Mesothelial cell of epicardium (in vitro differentiated cells): ENCODE data around the gene NXF1. TPM values are rescaled to one million over a fixed set of nuclear protein-coding genes. Genes with fewer than 3 reads are reported as not detected.

Source experiments
- DNase-seq, 2 experiments: peaks; one replicate each; pipeline ENCODE4 v3.0.0; 2021; ENCODE audit warnings: low spot score in 2 of 2; ENCODE audit not compliant: unreplicated experiment in 2 of 2
- H3K27ac Mint-ChIP-seq: 2 replicates; pipeline ENCODE4 v1.8.0; 2021; ENCODE audit warnings: mixed read lengths
- H3K27me3 Mint-ChIP-seq: 2 replicates; pipeline ENCODE4 v1.8.0; 2021; ENCODE audit warnings: low read depth, mixed read lengths
- H3K36me3 Mint-ChIP-seq: 2 replicates; pipeline ENCODE4 v1.8.0; 2021; ENCODE audit warnings: mixed read lengths
- H3K4me1 Mint-ChIP-seq: 2 replicates; pipeline ENCODE4 v1.8.0; 2021; ENCODE audit warnings: mixed read lengths
- H3K4me3 Mint-ChIP-seq: 2 replicates; pipeline ENCODE4 v1.8.0; 2021; ENCODE audit warnings: mild to moderate bottlenecking, moderate library complexity, mixed read lengths
- H3K9me3 Mint-ChIP-seq: 2 replicates; pipeline ENCODE4 v1.8.0; 2021; ENCODE audit warnings: mixed read lengths
- CTCF ChIP-seq: fragments of 200-600 bp; sonication (generic); IDR thresholded peaks from one replicate; pipeline ENCODE4 v1.5.0; 2021; ENCODE audit warnings: antibody characterized with exemption; ENCODE audit not compliant: unreplicated experiment
- total RNA-seq: library from RNA; stranded (reverse); gene quantifications from 3 replicates; pipeline ENCODE4 v1.2.1, GENCODE V29; 2021

The NXF1 gene
- total RNA-seq, 1 donor from 2014 or later = 108 TPM

GRCh38 chr11:62805961-62806441 lies 761 bp upstream of the NXF1 start:
- Mint-ChIP-seq H3K4me3 (peak overlapping the region; percentile 99), H3K27ac (peak overlapping the region; percentile 100), H3K9me3 (no peaks in the 10 kb centered on the region), H3K36me3 (peaks cover 13% of the 10 kb centered on the region), H3K4me1 (peaks cover 23% of the 10 kb centered on the region), H3K27me3 (no peaks in the 10 kb centered on the region)
- no peak for DNase-seq
- TF ChIP-seq CTCF = no peak

GRCh38 chr11:62804310-62805075 lies 747 bp downstream of the NXF1 start:
- H3K9me3 Mint-ChIP-seq = no peaks in the 10 kb centered on the region

GRCh38 chr11:62801071-62801470 lies 4.2 kb downstream of the NXF1 start:
- Mint-ChIP-seq H3K36me3 (peaks cover 34% of the 10 kb centered on the region), H3K4me1 (peaks cover 15% of the 10 kb centered on the region), H3K27ac (no peak overlapping the region), H3K9me3 (no peaks in the 10 kb centered on the region), H3K4me3 (no peak overlapping the region), H3K27me3 (no peaks in the 10 kb centered on the region)
- DNase-seq = no peak
- no peak for TF ChIP-seq CTCF

More at GRCh38 chr11:62804310-62805075, 747 bp downstream of the NXF1 start:
- Mint-ChIP-seq H3K27me3 (no peaks in the 10 kb centered on the region), H3K36me3 (peaks cover 21% of the 10 kb centered on the region), H3K4me3 (peak overlapping the region; percentile 99), H3K27ac (peak overlapping the region; percentile 99), H3K4me1 (peaks cover 20% of the 10 kb centered on the region)
- no peak for TF ChIP-seq CTCF
- DNase-seq = no peak

GRCh38 chr11:62799486-62799885 lies 5.8 kb downstream of the NXF1 start:
- no peak for TF ChIP-seq CTCF
- Mint-ChIP-seq H3K4me3 (no peak overlapping the region), H3K4me1 (peaks cover 12% of the 10 kb centered on the region), H3K36me3 (peaks cover 47% of the 10 kb centered on the region), H3K9me3 (no peaks in the 10 kb centered on the region), H3K27me3 (no peaks in the 10 kb centered on the region), H3K27ac (no peak overlapping the region)
- DNase-seq = no peak

- Mint-ChIP-seq H3K27ac (no peak overlapping the region), H3K4me3 (no peak overlapping the region), H3K9me3 (no peaks in the 10 kb centered on the region), H3K27me3 (no peaks in the 10 kb centered on the region), H3K4me1 (peaks cover 10% of the 10 kb centered on the region), H3K36me3 (peaks cover 46% of the 10 kb centered on the region)
- no peak for DNase-seq
- TF ChIP-seq CTCF = no peak
Observed at GRCh38 chr11:62796281-62796680, 9.0 kb downstream of the NXF1 start.
